ENCODE results near the gene APBB2.
"Not testable (repeated sequence)": the region's sequence is repeated elsewhere in the genome, so short reads cannot be mapped to it uniquely, and the experiment has no call there.

APBB2 gene

DNA sequence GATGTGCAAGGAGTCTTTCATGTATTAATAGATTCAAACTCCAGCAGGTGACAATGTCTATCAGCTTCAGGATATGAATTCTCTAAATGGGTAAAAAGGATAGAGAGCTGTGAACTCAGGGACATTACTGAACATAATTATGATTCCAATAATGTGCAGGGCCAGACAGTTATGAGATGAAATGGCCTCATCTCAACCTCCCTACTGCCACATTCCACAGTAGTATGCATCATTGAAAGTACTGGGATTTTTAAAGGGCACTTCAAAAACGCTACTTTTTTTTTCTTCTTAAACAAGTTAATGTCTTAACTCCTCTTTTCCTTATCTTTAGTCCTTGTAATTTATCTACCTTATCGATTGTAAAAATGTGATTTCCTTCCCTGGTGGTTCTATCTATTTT is 202.0 kb downstream of the APBB2 start:
- no peak for FAIRE-seq

GRCh38 chr4:41009411-41009810 is 204.9 kb downstream of the APBB2 start:
- FAIRE-seq: no peak

DNA sequence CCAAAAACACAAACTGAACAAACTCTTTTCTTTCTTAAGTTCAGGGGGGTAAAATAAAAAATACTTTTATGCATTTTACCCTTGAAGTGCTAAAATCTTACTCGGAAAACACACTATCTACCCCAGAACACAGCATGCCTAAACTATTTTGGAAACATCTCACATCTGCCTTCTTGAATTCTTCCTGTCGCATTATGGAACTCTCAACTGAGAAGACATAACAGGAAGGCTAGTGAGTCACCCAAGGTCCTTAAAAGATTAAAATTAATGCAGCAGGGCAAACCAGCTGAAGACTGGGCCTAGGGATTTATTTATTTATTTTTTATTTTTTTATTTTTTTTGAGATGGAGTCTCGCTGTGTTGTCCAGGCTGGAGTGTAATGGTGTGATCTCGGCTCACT is 208.2 kb downstream of the APBB2 start:
- FAIRE-seq: no peak

DNA sequence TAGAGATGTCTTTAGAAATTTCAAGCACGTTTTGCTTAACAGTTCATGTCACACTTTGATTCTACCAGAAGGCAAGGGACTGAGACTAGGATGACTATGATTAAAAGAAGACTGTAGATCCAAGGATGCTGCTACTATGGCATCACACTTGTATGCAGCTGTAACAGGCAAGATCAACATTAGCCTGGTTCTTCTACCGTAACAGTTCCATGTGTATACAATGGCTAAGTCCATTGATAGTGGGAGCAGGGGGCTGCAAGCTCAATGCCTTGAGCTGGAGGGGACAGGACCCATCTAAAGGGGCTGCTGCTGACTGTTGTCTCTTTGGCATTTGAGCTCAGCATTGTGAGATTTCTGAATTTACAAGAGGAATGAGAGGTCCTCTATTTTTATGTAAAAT is 212.0 kb downstream of the APBB2 start:
- FAIRE-seq: no peak

GRCh38 chr4:41000356-41000755 is 214.0 kb downstream of the APBB2 start:
- no peak for FAIRE-seq

- FAIRE-seq: no peak
Observed at GRCh38 chr4:40998675-40999358, 215.5 kb downstream of the APBB2 start.

- no peak for FAIRE-seq
Observed at GRCh38 chr4:40995850-40996249, 218.5 kb downstream of the APBB2 start.

- FAIRE-seq: not testable (repeated sequence)
Observed at GRCh38 chr4:40994321-40994720, 220.0 kb downstream of the APBB2 start.

DNA sequence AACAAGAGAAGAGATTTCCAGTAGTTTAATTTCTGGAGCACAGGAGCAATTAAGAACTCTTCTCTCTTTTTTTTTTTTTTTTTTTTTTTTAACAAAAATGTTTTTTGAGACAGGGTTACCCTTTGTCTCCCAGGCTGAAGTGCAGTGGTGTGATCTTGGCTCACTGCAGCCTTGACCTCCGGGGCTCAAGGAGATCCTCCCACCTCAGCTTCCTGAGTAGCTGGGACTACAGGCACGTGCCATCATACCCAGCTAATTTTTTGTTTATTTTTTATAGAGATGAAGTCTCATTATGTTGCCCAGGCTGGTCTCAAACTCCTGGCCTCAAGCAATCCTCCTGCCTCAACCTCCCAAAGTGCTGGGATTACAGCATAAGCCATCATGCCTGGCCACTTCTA is 221.0 kb downstream of the APBB2 start:
- FAIRE-seq: not testable (repeated sequence)

- no peak for FAIRE-seq
Observed at GRCh38 chr4:40992472-40993295, 221.7 kb downstream of the APBB2 start.

DNA sequence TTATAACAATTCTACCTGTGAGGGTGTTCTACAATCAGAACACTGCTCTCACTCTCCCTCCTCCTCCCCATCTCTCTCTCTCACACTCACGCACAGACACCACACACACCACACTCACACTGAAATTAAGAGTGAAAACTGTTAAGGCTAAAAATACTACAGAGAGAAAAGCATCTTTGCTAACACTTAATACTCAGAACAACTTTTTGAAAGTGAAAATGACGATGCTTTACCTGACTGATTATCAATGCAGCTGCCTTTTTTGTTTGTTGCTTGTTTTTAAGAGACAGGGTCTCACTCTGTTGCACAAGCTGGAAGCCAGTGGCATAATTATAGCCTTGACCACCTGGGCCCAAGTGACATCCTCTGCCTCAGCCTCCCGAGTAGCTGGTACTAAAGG is 222.4 kb downstream of the APBB2 start:
- no peak for FAIRE-seq

DNA sequence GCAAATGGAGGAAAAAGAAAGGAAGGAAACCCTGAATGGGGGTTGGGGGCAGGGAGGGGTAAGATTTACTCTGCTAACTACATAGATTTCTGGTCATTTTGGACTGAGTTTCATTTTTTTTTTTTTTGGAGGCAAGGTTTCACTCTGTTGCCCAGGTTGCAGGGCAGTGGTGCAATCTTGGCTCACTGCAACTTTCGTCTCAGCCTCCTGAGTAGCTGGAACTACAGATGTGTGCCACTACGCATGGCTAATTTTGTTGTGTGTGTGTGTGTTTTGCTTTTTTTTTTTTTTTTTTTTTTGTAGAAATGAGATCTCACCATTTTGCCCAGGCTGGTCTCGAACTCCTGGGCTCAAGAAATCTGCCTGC is 223.5 kb downstream of the APBB2 start:
- FAIRE-seq: no peak

DNA sequence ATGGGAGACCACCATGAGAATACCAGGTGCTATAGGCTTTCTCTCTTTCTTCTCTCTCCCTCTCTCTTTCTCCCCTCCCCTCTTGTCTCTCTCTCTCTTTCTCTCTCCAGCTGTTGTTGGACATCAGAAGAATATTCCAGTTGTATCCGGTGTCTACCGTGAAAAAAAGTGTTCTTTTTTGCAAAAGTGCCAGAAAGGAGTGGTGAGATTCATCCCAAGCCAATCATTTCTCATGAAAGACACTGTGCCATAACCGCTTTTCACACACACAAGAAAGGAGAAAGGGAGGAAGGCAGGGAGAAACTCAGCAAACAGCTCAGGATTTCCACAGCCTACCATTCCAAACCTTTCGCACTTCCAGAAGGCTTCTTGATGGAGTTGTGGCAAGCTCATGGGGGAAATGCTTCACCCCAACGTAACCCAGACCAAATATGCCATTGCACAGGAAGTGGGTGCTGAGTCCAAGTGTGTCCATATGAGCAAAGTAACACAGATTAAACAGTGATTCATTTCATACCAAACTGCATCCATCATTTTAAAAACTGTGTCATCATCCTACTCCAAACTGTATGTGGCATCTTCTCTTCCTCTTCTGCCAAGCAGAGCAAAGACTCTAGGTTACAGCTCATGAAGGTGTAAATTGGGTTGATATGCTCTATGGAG is 224.0 kb downstream of the APBB2 start:
- FAIRE-seq: no peak

DNA sequence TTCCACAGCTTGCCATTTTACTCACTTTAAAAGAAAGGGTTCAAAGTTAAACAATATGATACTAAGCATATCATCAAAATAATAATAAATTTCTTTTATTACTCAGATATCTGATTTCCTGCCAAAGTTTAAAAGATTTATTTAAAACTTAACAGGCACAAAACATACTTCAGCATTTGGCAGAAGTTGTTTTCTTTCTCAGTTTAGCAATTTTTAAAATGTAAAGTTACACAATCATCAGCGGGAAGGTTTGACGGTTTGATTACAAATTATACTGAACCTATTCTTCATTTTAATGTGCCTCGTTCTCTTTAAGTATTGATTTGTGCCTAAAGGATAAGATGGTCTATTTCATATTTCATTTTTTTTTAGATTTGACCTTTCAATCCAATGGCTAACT is 227.2 kb downstream of the APBB2 start:
- no peak for FAIRE-seq

DNA sequence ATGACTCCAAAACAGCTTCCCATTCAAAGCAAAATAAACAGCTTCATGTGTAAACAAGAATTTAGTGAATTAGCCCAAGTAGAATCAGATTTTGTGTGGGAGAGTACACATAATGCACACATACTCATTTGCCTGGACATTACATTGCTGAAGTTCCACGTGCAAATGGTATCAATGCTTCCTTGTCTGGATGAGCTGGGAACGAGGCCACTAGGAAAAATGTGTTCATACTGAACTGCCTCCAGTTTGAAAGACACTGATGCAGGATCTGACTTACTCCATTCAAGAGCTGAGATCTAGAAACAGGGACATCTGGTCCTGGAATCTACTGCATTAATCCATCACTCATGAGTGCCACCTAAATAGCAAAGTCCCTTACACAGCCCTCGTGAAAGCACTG is 228.0 kb downstream of the APBB2 start:
- FAIRE-seq: no peak

GRCh38 chr4:40984051-40984450 is 230.3 kb downstream of the APBB2 start:
- FAIRE-seq: no peak

GRCh38 chr4:40980318-40980883 is 233.9 kb downstream of the APBB2 start:
- FAIRE-seq: no peak

GRCh38 chr4:40978548-40978947 is 235.8 kb downstream of the APBB2 start:
- FAIRE-seq: no peak

DNA sequence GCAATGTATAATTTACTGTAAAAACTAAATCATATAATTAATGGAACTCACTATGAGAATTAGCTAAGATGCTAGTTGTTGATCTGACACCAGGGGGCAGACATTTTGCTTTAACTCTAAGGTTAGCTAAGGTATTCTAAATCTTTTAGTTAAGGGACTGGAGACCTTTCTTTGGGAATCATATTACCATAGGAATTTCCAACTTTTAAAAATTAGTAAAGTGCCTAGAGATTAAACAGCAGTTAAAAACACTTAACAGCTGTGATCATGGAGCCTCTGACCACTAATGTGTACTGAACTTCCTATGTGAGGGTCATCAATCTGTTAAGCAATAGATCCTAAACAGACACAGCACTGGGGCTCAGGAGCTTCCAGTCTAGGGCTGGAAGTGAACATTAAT is 238.0 kb downstream of the APBB2 start:
- FAIRE-seq: peak; percentile 98

GRCh38 chr4:40972722-40973121 is 241.6 kb downstream of the APBB2 start:
- no peak for FAIRE-seq

GRCh38 chr4:40971338-40971737 is 243.0 kb downstream of the APBB2 start:
- no peak for FAIRE-seq

DNA sequence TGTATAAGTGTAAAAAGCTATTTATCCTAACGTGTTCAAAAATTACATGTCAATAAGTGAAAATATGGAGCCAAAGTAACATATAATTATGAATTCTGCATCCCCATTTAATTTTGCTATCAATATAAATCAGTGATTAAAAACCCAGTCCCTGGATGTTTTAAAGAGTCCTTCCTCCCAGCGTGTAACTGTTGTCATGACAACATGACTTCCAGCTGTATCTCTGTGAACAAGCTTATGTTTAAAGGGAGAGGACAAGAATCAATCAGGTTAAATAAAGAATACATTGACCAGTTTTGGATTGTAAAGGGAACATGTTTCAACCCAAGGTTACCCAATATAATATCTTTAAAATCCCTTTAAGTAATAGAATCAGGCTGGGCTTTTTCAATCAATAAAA is 244.8 kb downstream of the APBB2 start:
- no peak for FAIRE-seq

- no peak for FAIRE-seq
Observed at GRCh38 chr4:40967550-40967949, 246.8 kb downstream of the APBB2 start.

GRCh38 chr4:40966091-40966490 is 248.3 kb downstream of the APBB2 start:
- FAIRE-seq: no peak
